ENCODE results near the gene BEGAIN. TPM values are rescaled to one million over a fixed set of nuclear protein-coding genes. Genes with fewer than 3 reads are reported as not detected.

The BEGAIN gene
- total RNA-seq, 1 donor from 2014 or later, result 3.2 TPM

DNA sequence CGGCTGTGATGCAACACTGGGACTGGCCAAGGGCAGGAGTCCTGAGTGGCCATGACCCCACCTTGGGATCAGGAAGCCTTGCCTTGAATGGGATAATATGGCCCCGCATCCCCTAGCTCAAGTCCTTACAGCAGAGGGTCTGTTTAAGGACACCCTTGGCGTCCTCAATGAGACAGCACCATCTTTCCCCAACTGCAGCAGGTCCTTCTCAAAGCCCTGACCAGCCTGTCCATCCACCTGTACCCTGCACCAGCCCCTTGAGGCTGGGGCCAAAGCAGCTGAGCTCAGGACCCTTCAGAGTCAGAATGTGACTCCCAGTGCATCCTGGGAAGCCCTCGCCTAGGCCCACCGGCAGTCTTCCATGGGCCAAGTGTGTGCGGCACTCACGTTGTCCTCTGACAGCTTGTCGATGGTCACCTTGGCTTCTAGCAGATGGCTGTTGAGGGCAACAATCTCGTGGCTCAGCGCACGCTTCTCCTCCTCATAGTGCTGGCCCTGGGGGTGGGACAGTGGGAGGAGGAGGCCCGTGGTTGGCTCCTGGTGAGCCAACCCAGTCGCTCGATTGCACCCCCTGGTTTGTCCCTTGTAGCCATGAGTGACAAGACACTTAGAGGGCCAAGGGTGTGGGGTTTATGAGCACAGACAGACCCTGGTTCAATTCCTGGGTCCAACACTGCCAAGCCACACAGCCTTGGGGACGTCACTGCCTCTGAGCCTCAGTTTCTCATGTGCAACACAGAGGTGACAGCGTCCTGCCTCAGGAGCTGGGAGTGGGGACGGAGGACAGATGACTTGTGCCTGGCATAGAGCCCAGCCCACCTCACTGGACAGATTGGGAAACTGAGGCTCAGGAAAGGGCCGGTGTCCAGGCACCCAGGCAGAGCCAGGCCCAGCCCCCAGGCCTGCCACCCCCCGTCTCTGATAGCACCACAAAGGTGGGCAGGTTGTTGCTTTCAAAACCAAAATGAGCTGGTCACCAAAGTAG is 43.5 kb downstream of the BEGAIN start:
- peaks cover 3% of the 10 kb centered on the region for H3K27me3 ChIP-seq (ENCODE audit: control insufficient read depth, insufficient read depth, low read length)
- no peak overlapping the region for H3K4me3 ChIP-seq (ENCODE audit: low read depth, low read length)
- DNase-seq (ENCODE audit: low read depth), result no peak
- no peaks in the 10 kb centered on the region for H3K36me3 ChIP-seq (ENCODE audit: control insufficient read depth, insufficient read depth, low read length)
- TF ChIP-seq CTCF (IDR thresholded peaks at IDR 0.05; ENCODE audit: insufficient read depth, low read length, poor library complexity, severe bottlenecking), result no peak

DNA sequence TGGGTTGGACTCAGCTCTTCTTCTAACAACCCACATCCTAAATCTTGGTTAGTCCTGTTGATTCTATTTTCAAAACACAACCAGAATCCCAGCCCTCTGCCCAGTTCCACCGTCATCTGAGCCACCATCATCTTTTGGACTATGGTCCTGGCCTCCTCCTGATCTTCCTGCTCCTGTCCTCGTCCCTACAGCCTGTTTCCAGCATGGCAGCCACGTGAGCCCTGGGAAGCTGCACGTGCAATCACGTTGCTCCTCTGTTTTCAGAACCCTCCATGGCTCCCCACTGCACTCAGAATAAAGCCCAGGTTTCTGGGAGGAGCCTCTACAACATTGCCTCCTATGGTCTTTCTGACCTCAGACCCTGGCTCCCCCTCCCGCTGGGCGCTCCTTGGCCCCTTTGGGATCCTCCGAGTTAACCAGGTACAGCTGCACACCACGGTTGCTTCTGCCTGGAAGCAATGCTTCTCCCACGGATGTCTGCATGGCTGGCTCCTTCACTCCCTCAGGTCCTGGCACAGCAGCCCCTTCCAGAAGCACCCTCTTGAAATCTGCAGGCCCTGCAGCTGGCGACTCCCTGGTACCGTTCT is 44.5 kb downstream of the BEGAIN start:
- TF ChIP-seq CTCF (IDR thresholded peaks at IDR 0.05; ENCODE audit: insufficient read depth, low read length, poor library complexity, severe bottlenecking), result no peak
- DNase-seq (ENCODE audit: low read depth), result no peak
- H3K36me3 ChIP-seq (ENCODE audit: control insufficient read depth, insufficient read depth, low read length), result no peaks in the 10 kb centered on the region
- H3K27me3 ChIP-seq (ENCODE audit: control insufficient read depth, insufficient read depth, low read length), result no peaks in the 10 kb centered on the region
- H3K4me3 ChIP-seq (ENCODE audit: low read depth, low read length), result no peak overlapping the region

DNA sequence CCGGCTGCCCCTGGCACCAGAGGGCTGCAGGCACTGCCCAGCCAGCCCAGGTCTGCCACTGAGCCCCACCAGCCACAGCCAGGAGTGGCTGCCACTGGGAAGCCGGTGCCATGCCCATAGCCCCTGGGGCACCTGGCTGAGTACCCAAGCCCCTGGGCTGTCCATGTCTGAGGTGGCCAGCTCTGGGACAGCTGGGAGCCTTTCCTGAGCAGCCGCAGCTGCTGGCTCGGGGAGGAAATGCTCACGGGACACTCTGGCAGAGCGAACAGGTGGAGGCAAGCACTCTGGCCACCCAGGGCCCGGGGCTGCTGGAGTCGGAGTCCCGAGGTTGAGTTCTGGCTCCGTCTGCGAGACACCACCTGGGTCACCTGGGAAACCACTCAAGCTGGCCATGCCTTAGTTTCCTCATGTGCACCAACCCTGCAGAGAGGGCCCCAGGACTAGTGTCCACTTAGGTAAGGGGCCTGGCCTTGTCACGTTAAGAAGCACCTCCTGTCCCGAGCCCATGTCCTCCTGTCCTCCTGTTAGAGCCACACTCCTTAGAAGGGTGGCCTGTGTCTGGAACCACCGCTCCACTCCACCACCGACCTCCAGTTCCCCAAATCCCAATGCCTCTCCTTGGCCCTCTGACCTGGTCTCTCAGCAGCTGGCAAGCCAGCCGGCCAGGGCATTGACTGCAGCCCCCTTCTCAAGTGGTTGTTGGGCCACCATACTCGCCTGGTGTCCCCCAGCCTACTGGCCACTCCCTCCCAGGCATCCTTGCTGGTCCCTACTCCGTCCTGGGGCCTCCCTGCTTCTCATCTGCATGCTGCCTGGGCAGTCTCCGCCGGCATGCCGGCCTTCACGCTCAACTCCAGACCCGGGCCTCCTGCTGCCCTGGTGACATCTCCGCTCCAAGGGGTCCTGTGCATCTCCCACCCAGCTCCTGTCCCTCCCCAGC is 45.3 kb downstream of the BEGAIN start:
- Histone ChIP-seq H3K27me3 (ENCODE audit: control insufficient read depth, insufficient read depth, low read length) (no peaks in the 10 kb centered on the region), H3K4me3 (ENCODE audit: low read depth, low read length) (no peak overlapping the region), H3K36me3 (ENCODE audit: control insufficient read depth, insufficient read depth, low read length) (no peaks in the 10 kb centered on the region)
- no peak for DNase-seq (ENCODE audit: low read depth)
- no peak for TF ChIP-seq CTCF (IDR thresholded peaks at IDR 0.05; ENCODE audit: insufficient read depth, low read length, poor library complexity, severe bottlenecking)

DNA sequence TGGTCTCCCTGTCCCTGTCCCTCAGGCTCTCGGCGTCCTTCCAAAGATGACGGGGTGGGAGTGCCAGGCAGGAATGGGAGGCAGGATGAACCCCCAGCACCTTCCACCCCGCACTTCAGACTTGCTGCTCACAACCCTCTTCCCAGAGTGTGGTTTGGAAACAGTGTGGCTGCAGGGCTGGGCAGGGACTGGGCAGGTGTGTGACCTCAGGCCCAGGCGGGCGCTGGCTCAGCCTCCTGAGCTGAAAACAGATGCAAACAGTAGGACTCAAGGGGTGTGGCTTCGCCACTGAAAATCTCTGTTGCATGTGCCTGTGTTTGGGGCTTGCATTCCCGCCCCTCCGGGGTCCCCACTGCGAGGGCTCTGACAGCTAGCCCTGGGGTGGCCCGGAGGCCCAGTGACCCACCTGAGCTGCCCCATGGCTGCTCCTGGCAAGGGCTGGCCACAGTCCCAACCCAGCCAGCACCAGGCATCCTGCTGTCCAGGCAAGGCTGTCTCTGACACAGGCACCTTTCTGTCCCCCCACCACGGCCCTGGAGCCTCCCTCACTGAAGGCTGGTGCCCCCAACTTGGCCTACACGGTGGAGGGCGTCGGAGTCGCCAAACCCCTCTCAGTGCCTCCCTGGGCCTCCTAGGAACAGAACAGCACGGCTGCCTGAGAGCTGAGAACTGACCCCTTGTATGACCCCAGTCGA is 46.1 kb downstream of the BEGAIN start:
- no peak for TF ChIP-seq CTCF (IDR thresholded peaks at IDR 0.05; ENCODE audit: insufficient read depth, low read length, poor library complexity, severe bottlenecking)
- no peak for DNase-seq (ENCODE audit: low read depth)
- H3K36me3 ChIP-seq (ENCODE audit: control insufficient read depth, insufficient read depth, low read length), result no peaks in the 10 kb centered on the region

DNA sequence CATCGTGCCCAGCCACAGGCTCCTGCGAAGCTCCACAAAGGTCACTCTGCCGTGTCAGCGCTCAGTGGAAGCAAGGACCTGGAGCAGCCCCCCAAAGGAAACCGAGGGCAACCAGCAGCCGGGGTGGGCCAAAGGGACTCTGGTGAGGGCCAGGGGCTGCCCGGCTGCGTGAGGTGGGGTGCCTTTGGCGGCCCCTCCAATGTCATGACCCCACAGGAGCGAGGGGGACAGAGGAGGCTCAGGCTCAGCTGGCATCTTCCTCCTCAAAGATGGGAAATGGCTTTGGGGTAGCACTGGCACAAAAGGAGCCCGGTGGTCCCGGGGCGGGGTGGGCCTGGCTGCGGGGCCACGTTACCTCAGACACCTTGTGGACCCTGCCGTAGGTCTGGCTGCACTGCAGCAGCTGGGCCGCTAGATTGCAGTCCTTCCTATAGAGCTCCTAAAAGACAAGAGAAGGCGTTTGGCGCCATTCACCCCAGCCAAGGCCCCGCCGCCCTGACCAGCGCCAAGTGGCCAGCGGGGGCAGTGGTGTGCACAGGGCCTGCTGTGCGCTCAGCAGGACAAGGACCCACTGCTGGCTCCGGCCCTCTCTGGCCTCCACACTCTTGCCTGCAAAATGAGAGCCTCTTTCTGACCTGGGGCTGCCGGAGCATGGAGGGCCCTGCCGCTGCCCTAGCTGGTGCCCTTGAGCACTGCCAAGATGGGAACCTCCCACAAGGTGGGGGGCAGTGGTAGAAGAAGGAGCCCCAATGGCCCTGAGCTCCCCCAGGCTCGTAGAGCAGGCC is 46.9 kb downstream of the BEGAIN start:
- peaks cover 1% of the 10 kb centered on the region for H3K27me3 ChIP-seq (ENCODE audit: control insufficient read depth, insufficient read depth, low read length)
- no peak overlapping the region for H3K4me3 ChIP-seq (ENCODE audit: low read depth, low read length)

More for the DNA sequence above, 46.1 kb downstream of the BEGAIN start:
- Histone ChIP-seq H3K4me3 (ENCODE audit: low read depth, low read length) (no peak overlapping the region), H3K27me3 (ENCODE audit: control insufficient read depth, insufficient read depth, low read length) (no peaks in the 10 kb centered on the region)

More for the DNA sequence above, 46.9 kb downstream of the BEGAIN start:
- peak; percentile 36 for TF ChIP-seq CTCF (IDR thresholded peaks at IDR 0.05; ENCODE audit: insufficient read depth, low read length, poor library complexity, severe bottlenecking)
- no peaks in the 10 kb centered on the region for H3K36me3 ChIP-seq (ENCODE audit: control insufficient read depth, insufficient read depth, low read length)
- no peak for DNase-seq (ENCODE audit: low read depth)
